Lower leg skin (tissue), 3 donors: Measurements from ENCODE around the gene C17orf113.

Source experiments
- POLR2A ChIP-seq, 2 donors: fragments of 450-650 bp; IDR thresholded peaks; one replicate each; pipeline ENCODE4 v1.6.1; 2016 to 2017; ENCODE audit warnings: antibody characterized with exemption in 2 of 2, mild to moderate bottlenecking in 1 of 2, moderate library complexity in 1 of 2
- TF ChIP-seq, protein P1 (sequence below), 3 donors: fragments of 450-650 bp; IDR thresholded peaks; one replicate each; pipeline ENCODE4 v1.5.1; 2016; ENCODE audit warnings: antibody characterized with exemption in 3 of 3, mild to moderate bottlenecking in 3 of 3, moderate library complexity in 2 of 3

- TF ChIP-seq, protein P1, sequence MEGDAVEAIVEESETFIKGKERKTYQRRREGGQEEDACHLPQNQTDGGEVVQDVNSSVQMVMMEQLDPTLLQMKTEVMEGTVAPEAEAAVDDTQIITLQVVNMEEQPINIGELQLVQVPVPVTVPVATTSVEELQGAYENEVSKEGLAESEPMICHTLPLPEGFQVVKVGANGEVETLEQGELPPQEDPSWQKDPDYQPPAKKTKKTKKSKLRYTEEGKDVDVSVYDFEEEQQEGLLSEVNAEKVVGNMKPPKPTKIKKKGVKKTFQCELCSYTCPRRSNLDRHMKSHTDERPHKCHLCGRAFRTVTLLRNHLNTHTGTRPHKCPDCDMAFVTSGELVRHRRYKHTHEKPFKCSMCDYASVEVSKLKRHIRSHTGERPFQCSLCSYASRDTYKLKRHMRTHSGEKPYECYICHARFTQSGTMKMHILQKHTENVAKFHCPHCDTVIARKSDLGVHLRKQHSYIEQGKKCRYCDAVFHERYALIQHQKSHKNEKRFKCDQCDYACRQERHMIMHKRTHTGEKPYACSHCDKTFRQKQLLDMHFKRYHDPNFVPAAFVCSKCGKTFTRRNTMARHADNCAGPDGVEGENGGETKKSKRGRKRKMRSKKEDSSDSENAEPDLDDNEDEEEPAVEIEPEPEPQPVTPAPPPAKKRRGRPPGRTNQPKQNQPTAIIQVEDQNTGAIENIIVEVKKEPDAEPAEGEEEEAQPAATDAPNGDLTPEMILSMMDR (IDR thresholded peaks at IDR 0.05): no peak
- TF ChIP-seq POLR2A (IDR thresholded peaks at IDR 0.05): no peak
Measured at GRCh38 chr17:42039794-42040763, 10.3 kb downstream of the C17orf113 start.
